Measurements from ENCODE around the gene SLC2A4. TPM values are rescaled to one million over a fixed set of nuclear protein-coding genes. Genes with fewer than 3 reads are reported as not detected.
A peak's percentile ranks its signal among the peaks of the same experiment; 100 is the strongest.

Gene SLC2A4
- total RNA-seq, 1 donor from 2014 or later: not detected

- no peaks in the 10 kb centered on the region for H3K9me3 Mint-ChIP-seq
- H3K27ac Mint-ChIP-seq: no peak overlapping the region
- POLR2A ChIA-PET: interaction anchor here (0.6 to 2.2 kb wide), 9 partner anchors 33 to 405 kb away, joined by 3 to 9 read pairs (median 5); partner anchors contain the start of genes ACAP1, GPS2, NEURL4 and TMEM102
- ATAC-seq (ENCODE audit: low read depth) (no peak), DNase-seq (no peak)
- CTCF ChIA-PET: interaction anchor here (1.3 to 4.5 kb wide), 5 partner anchors 14 to 278 kb away, joined by 3 to 38 read pairs (median 4); no protein-coding TSS in a partner anchor
- TF ChIP-seq CTCF (IDR thresholded peaks at IDR 0.05): no peak
- peaks cover 22% of the 10 kb centered on the region for H3K27me3 Mint-ChIP-seq
- peaks cover 14% of the 10 kb centered on the region for H3K4me1 Mint-ChIP-seq
- H3K36me3 Mint-ChIP-seq (ENCODE audit: low read depth): no peaks in the 10 kb centered on the region
- peak overlapping the region; percentile 82 for H3K4me3 Mint-ChIP-seq
- intact Hi-C loops (cut with micrococcal nuclease): loop anchor here (1.0 to 5.0 kb wide), 5 partner anchors 25 to 235 kb away; partner anchors contain the start of genes EIF5A, NEURL4 and POLR2A
These were observed 634 bp downstream of the SLC2A4 start for GRCh38 chr17:7281953-7282751.

- intact Hi-C loops (cut with micrococcal nuclease): loop anchor here (5.0 kb wide), 1 partner anchor 236 kb away; no protein-coding TSS in a partner anchor
- CTCF ChIA-PET: interaction anchor here (1.0 to 4.5 kb wide), 4 partner anchors 13 to 278 kb away, joined by 3 to 38 read pairs (median 6); no protein-coding TSS in a partner anchor
- ATAC-seq (ENCODE audit: low read depth): no peak
- Mint-ChIP-seq H3K27me3 (peaks cover 27% of the 10 kb centered on the region), H3K27ac (peak overlapping the region; percentile 50), H3K4me3 (peak overlapping the region; percentile 19), H3K9me3 (no peaks in the 10 kb centered on the region), H3K36me3 (ENCODE audit: low read depth) (no peaks in the 10 kb centered on the region), H3K4me1 (peaks cover 14% of the 10 kb centered on the region)
- TF ChIP-seq CTCF (IDR thresholded peaks at IDR 0.05): no peak
- no peak for DNase-seq
- POLR2A ChIA-PET: interaction anchor here (1.0 to 2.2 kb wide), 5 partner anchors 47 to 404 kb away, joined by 4 to 9 read pairs (median 5); partner anchors contain the start of genes ACAP1, NEURL4 and TP53
These were observed 1.3 kb downstream of the SLC2A4 start for GRCh38 chr17:7282752-7283321.

GRCh38 chr17:7283471-7284216, 2.1 kb downstream of the SLC2A4 start:
- H3K4me3 Mint-ChIP-seq: no peak overlapping the region
- DNase-seq: no peak
- CTCF ChIA-PET: interaction anchor here (1.0 to 4.5 kb wide), 3 partner anchors 13 to 277 kb away, joined by 3 to 38 read pairs (median 4); no protein-coding TSS in a partner anchor
- no peaks in the 10 kb centered on the region for H3K36me3 Mint-ChIP-seq (ENCODE audit: low read depth)
- TF ChIP-seq CTCF (IDR thresholded peaks at IDR 0.05): no peak
- H3K4me1 Mint-ChIP-seq: peaks cover 14% of the 10 kb centered on the region
- POLR2A ChIA-PET: interaction anchor here (1.3 kb wide), 1 partner anchor 403 kb away, joined by 4 read pairs; the partner anchor contains the start of gene TP53
- peaks cover 33% of the 10 kb centered on the region for H3K27me3 Mint-ChIP-seq
- intact Hi-C loops (cut with micrococcal nuclease): loop anchor here (5.0 kb wide), 1 partner anchor 236 kb away; no protein-coding TSS in a partner anchor
- H3K27ac Mint-ChIP-seq: no peak overlapping the region
- no peaks in the 10 kb centered on the region for H3K9me3 Mint-ChIP-seq
- ATAC-seq (ENCODE audit: low read depth): no peak

- CTCF ChIA-PET: interaction anchor here (4.5 kb wide), 1 partner anchor 11 kb away, joined by 38 read pairs; no protein-coding TSS in a partner anchor
- no peaks in the 10 kb centered on the region for H3K36me3 Mint-ChIP-seq (ENCODE audit: low read depth)
- ATAC-seq (ENCODE audit: low read depth) (no peak), DNase-seq (no peak)
- no peak overlapping the region for H3K4me3 Mint-ChIP-seq
- peaks cover 35% of the 10 kb centered on the region for H3K27me3 Mint-ChIP-seq
- POLR2A ChIA-PET: no interaction called here
- intact Hi-C loops (cut with micrococcal nuclease): loop anchor here (5.0 kb wide), 1 partner anchor 238 kb away; no protein-coding TSS in a partner anchor
- H3K9me3 Mint-ChIP-seq: no peaks in the 10 kb centered on the region
- H3K4me1 Mint-ChIP-seq: peaks cover 14% of the 10 kb centered on the region
- no peak for TF ChIP-seq CTCF (IDR thresholded peaks at IDR 0.05)
- no peak overlapping the region for H3K27ac Mint-ChIP-seq
These were observed 3.4 kb downstream of the SLC2A4 start for GRCh38 chr17:7284911-7285310.

Data from activated B cell treated with CpG ODN at 0.5 μM for 24 hours (primary cell).